ENCODE measurements around the gene PTPN13. TPM values are rescaled to one million over a fixed set of nuclear protein-coding genes. Genes with fewer than 3 reads are reported as not detected.

PTPN13 gene
- total RNA-seq, 2 donors from 2014 or later = 18.6 to 36.4 TPM

GRCh38 chr4:86835677-86836076 is 241.6 kb downstream of the PTPN13 start:
- Histone ChIP-seq H3K4me3 (no peak overlapping the region), H3K27ac (no peak overlapping the region), H3K27me3 (replicated peaks; ENCODE audit: insufficient read depth) (no peaks in the 10 kb centered on the region), H3K4me1 (ENCODE audit: control insufficient read depth in 1 of 2, low read depth in 2 of 2) (no peaks in the 10 kb centered on the region), H3K36me3 (no peaks in the 10 kb centered on the region), H3K9me3 (no peaks in the 10 kb centered on the region)
- no peak for TF ChIP-seq CTCF (IDR thresholded peaks at IDR 0.05)
- DNase-seq (ENCODE audit: low spot score) (no peak), ATAC-seq (ENCODE audit: insufficient number of reproducible peaks, low FRiP score, low read depth) (no peak)

- Histone ChIP-seq H3K9me3 (no peaks in the 10 kb centered on the region), H3K4me1 (ENCODE audit: control insufficient read depth in 1 of 2, low read depth in 2 of 2) (no peaks in the 10 kb centered on the region), H3K27me3 (replicated peaks; ENCODE audit: insufficient read depth) (no peaks in the 10 kb centered on the region), H3K36me3 (no peaks in the 10 kb centered on the region), H3K27ac (no peak overlapping the region), H3K4me3 (no peak overlapping the region)
- no peak for DNase-seq (ENCODE audit: low spot score)
- no peak for ATAC-seq (ENCODE audit: insufficient number of reproducible peaks, low FRiP score, low read depth)
- TF ChIP-seq CTCF (IDR thresholded peaks at IDR 0.05) = no peak
Observed at GRCh38 chr4:86837691-86838503, 243.8 kb downstream of the PTPN13 start.

GRCh38 chr4:86840858-86841257 is 246.7 kb downstream of the PTPN13 start:
- DNase-seq (ENCODE audit: low spot score) (no peak), ATAC-seq (ENCODE audit: insufficient number of reproducible peaks, low FRiP score, low read depth) (no peak)
- no peaks in the 10 kb centered on the region for H3K4me1 ChIP-seq (ENCODE audit: control insufficient read depth in 1 of 2, low read depth in 2 of 2)
- H3K27me3 ChIP-seq (replicated peaks; ENCODE audit: insufficient read depth) = no peaks in the 10 kb centered on the region
- TF ChIP-seq CTCF (IDR thresholded peaks at IDR 0.05) = no peak
- H3K36me3 ChIP-seq = no peaks in the 10 kb centered on the region
- no peak overlapping the region for H3K27ac ChIP-seq
- H3K4me3 ChIP-seq = no peak overlapping the region
- H3K9me3 ChIP-seq = no peaks in the 10 kb centered on the region

- H3K9me3 ChIP-seq = no peaks in the 10 kb centered on the region
- ATAC-seq (ENCODE audit: insufficient number of reproducible peaks, low FRiP score, low read depth) = no peak
- no peak for DNase-seq (ENCODE audit: low spot score)
- H3K27ac ChIP-seq = no peak overlapping the region
- no peak for TF ChIP-seq CTCF (IDR thresholded peaks at IDR 0.05)
- H3K36me3 ChIP-seq = no peaks in the 10 kb centered on the region
- H3K4me3 ChIP-seq = no peak overlapping the region
- no peaks in the 10 kb centered on the region for H3K27me3 ChIP-seq (replicated peaks; ENCODE audit: insufficient read depth)
- no peaks in the 10 kb centered on the region for H3K4me1 ChIP-seq (ENCODE audit: control insufficient read depth in 1 of 2, low read depth in 2 of 2)
Observed at GRCh38 chr4:86841309-86841708, 247.2 kb downstream of the PTPN13 start.

- DNase-seq (ENCODE audit: low spot score) (no peak), ATAC-seq (ENCODE audit: insufficient number of reproducible peaks, low FRiP score, low read depth) (no peak)
- H3K4me1 ChIP-seq (ENCODE audit: control insufficient read depth in 1 of 2, low read depth in 2 of 2) = peaks cover 0 to 18% of the 10 kb centered on the region in 2 donors
- no peak for TF ChIP-seq CTCF (IDR thresholded peaks at IDR 0.05)
- H3K9me3 ChIP-seq = no peaks in the 10 kb centered on the region
- no peak overlapping the region for H3K4me3 ChIP-seq
- no peaks in the 10 kb centered on the region for H3K36me3 ChIP-seq
- H3K27ac ChIP-seq = no peak overlapping the region
- no peaks in the 10 kb centered on the region for H3K27me3 ChIP-seq (replicated peaks; ENCODE audit: insufficient read depth)
Observed at GRCh38 chr4:86845593-86845992, 251.5 kb downstream of the PTPN13 start.
